Endometrium (tissue), 2 donors: ENCODE results near the gene ANKS1A.

Experiments
- FAIRE-seq: peaks from 2 replicates; lab custom pipeline; 2012; peaks lifted over from hg19 to GRCh38; lab: Jason Lieb, UNC
- donor health status: control.
- donor health status: control.

The ANKS1A gene

DNA sequence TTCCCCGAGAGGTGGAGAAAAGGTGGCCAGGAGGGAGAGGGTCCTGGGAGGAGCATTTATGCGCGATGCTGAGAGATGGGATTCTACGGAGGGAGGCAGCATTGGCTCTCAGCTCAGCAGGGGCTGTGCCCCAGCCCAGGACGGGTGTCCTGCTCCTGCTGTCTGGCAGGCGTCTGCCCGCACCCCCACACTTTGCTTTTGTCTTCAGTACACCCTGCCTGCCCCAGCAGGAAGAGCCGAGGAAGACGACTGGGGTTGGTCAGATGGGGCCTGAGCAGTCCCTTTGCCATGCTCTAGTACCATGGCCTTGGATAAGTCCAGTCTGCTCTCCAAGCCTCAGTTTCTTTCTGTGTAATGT is 183.6 kb downstream of the ANKS1A start:
- FAIRE-seq, result no peak

DNA sequence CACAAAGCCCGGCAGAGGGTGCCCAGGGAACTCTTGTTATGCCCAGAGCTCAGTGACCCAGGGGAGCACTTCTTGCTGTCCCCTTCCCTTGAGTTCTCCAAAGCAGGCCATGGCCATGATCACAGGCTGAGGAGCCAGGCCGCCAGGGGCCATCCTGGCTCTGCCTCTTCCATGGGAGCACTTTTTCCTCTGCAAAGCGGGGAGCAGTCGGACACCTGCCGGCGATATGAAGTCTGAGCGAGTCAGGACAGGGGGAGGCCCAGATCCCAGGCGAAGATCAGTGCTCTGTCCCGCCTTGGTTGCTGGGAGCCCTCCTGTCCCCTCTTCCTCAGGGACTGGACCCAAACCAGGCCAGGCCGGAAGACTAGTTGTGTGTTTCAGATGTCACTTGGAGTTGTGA is 184.2 kb downstream of the ANKS1A start:
- FAIRE-seq, result no peak

DNA sequence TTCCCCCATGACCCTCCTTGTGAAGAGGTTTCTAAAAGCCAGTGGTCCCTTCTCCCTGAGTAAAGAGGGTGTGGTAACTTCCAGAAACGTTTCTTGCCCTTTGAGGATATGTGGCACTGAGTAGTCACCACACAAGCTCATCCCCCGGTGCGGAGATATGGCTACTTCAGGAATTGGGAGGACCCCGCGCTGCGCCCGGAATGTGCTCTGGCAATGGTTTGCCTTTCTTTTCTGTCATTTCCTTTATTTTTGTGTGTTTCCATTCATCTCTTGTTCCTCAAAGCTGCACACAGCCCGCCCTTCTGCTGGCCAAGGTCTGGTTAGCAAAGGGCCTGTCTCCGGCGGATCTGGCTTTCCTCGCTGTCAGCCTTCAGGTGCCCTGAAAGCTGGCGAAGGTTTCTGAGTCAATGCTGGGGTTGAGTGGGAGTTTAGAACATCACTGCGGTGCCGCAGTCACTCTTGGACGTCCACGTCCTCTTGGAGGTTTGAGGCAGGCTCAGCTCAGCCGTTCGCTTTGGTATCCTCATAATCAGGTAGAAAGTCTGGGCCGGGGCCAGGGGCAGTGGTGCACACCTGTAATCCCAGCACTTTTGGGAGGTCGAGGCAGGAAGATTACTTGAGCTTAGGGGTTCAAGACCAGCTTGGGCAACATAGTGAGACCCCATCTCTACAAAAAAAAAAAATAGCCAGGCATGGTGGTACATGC is 184.9 kb downstream of the ANKS1A start:
- no peak for FAIRE-seq

DNA sequence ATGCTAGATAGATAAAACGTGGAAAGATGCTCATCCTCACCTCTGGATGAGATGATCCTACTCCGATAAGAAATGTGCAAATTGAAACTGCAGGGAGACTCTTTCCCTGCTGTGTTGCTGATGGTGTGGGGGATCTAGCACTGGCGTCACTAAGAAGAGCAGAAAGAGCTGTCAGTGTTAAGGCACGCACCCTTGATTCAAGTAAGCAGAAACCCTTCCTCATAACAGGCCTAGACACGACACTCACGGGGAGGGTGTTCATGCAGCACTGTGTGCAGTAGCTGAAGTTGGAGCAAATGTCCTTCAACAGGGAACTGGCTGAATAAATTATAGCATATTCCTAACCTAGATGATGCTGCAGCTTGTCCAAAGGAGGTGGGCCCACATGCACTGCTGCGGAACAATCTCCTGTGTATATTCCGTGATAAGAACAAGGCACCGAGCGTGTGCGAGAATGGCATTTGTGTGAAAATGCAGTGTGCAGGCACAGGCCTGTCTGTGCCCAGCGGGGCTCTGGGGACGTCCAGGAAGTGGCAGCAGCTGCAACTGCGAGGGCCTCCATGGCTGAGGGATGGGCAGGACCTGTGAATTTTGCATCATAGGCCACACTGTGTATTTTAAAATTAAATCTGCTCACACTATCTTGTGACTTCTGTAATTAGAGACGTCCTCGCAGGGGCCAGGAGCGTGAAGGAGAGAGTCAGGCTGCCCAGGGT is 188.1 kb downstream of the ANKS1A start:
- no peak for FAIRE-seq

DNA sequence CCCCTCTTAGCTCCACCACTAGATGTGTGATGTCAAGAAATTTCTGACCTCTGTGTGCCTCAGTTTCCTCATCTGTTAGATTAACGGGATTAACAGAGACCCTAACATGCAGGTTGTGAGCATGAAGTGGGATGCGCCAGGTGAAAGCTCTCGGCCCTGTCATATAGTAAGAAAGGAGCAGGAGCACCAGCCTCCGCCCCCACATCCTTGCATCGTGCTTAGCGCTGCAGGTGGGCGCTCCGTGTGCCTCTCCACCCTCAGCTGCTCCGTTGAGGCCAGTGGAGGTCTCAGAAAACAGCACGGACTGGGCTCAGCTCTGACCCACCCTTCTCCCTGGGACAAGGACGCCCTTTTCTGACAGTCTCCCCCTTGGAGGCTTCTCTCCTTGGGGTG is 188.7 kb downstream of the ANKS1A start:
- FAIRE-seq, result no peak

DNA sequence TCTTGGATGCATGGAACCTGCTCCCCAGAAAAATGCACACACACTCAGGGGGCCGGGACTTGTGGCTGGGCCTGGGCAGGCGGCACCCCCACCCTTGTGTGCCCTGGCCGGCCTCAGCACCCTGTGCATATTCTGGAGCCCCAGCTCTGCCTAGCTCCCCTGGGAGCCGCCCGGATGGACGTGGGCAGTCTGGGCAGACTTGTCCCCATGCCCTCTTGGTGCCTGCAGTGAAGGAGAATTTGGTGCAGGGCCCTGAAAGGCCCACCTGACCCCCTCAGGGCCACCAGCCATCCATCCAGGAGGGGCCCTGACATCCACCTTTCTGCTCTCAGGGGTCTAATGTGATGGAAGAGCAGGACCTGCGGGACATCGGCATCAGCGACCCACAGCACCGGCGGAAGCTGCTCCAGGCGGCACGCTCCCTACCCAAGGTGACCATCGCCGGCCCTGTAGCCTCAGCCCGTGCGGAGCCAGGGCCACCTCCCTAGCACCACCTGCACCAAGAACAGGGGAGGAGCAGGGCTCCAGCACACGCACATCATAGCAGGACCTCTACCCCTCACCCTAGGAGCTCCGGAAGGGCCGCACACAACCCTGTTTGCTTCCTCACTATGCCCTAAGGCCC is 189.3 kb downstream of the ANKS1A start:
- FAIRE-seq, result no peak

DNA sequence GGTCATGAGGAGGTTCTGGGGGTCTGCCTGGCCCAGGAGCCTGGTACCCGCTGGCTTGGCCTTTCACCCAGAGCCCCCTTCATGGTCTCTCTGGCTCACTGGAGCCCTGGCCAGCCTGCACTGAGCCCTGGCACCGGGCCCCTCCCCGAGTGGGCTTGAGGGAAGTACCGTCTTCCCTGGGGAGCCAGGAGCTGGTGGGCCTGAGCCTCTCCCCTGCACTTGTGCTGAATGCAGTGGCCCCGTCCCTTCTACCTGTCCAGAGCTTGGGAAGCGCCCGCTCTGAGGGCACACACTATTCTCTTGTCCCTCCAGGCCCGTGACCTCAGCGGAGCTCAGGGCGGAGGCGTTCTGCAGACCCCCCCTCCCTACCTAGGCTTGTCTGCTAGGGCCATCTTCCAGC is 189.8 kb downstream of the ANKS1A start:
- no peak for FAIRE-seq

DNA sequence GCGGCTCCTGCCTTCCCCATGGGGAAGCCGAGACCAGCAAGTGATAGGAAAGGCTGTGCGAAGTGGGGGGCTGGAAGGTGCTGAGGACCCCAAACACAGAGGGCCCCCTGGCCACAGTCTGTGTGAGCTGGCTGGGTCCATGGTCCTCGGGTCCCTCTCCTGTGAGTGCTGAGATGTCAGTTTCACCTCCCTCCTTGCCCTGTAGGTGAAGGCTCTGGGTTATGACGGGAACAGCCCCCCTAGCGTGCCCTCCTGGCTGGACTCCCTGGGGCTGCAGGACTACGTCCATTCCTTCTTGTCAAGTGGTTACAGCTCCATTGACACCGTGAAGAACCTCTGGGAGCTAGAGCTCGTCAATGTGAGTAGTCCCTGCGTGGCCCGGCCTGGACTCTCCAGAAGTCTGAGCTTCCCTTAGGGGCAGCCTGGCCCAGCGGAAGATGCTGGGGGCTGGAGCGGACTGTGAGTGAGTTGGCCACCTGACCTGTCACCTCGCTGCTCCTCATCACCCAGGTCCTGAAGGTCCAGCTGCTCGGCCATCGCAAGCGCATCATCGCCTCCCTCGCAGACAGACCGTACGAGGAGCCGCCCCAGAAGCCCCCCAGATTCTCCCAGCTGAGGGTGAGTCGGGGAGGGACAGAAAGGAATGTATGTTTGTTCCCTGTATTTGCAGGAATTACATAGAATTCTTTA is 190.4 kb downstream of the ANKS1A start:
- FAIRE-seq, result no peak

DNA sequence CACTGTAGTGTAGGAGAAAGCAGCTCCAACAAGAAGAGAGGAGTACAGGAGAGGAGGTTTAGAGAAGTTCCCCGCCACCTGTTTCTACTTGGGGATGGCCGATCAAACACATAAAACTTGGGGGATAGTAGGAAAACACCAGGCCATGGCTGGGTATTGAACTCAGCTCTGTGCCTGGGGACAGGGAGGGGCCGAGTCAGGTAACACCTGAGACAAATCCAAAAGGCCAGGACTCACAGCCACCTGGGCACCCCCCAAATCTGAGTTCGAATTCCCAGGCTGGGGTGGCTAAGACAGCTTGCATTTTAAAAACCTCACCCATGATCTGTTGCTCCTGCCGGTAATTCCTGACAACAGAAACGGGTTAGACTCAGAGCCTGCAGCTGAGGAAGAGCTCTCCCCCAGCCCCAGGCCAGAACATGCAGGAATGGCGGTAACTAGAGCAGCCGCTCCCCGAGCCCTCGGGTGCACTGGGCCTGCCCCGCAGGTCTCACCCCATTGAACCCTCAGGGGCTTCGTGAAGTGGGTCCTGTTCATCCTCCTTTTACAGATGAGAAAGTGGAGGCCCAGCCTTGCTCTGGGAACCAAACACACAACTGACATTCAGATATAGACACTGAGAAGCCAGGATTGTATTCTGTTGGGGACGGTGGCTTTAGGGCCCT is 191.1 kb downstream of the ANKS1A start:
- no peak for FAIRE-seq

DNA sequence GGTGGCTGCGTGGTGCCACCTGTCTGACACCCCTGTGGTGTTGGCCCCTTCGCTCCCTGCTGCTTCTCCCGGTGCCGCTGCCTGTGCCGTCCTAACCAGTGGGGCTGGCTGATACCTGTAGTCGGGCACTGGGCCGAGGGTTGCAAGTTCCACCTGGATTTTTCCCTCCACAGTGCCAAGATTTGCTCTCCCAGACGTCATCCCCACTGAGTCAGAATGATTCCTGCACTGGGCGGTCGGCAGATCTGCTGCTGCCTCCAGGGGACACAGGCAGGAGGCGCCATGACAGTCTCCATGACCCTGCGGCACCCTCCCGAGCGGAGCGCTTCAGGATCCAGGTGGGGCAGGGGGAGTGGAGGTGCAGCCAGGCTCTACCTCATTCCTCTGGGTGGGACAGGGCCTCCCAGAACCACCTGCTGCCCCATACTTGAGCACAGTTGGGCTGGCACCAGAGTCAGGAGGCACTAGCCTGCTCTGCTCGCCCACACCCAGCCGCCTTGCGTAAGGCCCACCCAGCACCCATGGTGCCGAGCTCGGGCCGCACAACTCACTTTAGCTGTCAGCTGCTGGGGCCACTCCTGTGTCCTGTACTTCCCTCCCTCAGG is 191.9 kb downstream of the ANKS1A start:
- FAIRE-seq, result no peak

DNA sequence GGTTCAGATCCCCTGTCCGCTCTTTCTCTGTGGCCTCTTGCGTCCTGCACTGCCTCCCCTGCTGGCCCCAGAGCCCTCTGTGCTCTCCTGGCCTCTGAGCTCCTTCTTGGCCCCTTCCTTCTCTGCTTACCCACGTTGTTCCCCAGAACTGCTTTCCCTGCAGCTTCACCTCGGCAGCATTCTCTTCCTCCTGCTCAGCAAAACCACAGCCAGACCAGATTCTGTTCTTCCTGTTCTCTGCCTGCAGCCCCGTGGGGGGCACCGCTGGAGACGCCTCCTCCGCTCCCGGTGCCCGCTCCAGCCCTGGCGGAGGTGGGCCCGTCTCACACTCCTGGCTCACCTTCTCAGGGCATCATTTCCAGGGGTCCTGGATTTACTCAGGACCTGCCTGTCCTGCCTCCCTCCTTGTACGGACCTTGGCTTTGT is 192.4 kb downstream of the ANKS1A start:
- no peak for FAIRE-seq

DNA sequence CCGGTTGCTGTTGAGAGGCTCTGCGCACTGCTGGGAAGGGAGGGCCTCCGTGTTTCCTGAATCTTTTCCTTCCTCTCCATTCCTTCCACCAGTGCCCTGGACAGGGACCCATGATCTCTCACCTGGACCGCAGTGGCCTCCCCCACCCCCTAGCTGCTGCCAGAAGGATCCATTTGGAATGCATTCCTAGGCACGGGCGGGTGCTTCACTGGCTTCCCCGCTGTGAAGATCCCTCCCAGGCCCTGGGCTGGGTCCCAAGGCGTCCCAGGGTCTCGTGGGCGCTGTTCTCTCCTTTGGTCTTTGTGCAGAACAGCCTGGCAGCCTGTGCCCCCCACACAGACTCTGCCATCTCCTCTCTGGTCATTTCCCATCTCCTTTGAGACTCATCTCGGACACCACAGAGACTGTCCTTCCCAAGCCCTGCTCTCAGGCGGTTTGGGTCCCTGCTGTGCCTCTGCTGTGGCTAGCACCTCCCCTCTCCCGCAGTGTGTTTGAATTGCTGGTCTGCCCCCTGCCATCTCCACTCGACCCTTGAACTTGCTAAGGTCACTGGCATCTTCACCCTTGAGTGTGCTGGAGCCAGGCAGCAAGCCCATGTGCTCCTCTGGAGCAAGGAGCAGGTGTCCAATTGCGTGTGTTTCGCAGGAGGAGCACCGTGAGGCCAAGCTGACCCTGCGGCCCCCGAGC is 193.1 kb downstream of the ANKS1A start:
- no peak for FAIRE-seq

DNA sequence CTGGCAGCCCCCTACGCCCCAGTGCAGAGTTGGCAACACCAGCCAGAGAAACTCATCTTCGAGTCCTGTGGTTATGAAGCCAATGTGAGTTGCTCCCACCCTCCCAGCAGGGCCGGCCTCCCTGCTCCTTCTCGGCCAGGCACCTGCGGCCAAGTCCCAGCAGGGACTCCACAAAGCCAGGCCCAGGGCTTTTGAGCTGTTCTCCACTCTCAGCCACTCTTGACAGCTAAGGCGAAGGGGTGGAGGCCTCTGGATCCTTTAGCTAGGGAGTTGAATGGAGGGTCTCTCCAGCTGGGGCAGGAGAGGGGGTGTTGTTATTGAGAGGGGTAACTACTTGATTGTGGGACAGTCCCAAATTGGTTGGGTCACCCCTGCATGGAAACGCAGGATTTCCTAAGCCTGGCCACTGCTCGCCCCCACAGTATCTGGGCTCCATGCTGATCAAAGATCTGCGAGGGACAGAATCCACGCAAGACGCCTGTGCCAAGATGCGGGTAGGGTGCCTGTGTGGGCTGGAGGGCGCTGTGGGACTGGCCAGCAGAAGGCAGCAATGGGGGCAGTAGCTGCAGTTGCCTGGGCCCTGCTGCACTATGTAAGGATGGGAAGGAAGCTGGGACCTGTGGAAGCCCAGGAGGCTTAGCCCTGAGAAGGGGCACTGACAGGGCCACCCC is 193.8 kb downstream of the ANKS1A start:
- FAIRE-seq, result no peak

DNA sequence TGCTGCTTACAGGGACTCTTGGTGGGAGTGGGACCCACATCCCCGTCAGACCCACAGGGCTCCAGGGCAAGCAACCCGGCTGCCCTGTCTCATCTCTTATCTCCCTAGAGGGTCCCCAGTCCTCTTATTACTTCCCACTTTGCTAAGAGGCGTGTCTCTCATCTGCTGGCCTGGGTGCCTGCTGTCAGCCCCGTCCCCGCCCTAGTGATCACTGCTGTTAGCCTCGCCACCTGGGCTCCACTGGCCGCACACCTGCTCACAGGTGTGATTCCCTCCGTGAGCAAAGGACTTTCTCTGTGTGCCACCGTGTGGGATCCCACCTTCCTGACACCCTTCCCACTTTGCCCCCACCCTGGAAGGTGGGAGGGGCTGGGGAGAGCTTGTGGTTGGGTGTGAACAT is 194.5 kb downstream of the ANKS1A start:
- FAIRE-seq, result no peak

DNA sequence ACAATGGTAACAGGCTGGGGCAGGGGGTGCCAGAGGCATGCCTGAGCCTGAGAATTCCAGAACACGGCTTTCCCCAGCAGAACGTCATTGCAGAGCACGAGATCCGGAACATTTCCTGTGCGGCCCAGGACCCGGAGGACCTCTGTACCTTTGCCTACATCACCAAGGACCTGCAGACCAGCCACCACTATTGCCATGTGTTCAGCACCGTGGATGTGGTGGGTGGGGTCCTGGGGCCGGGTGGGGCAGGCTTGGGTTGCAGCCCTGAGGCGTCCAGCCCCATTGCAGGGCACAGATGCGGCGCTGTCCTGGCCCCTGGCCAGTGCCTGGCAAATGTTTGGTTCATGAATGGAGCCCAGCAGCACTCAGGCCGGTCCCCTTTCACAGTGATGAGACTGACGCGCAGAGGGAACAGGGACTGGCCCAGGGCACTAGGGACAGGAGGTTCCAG is 195.0 kb downstream of the ANKS1A start:
- no peak for FAIRE-seq

DNA sequence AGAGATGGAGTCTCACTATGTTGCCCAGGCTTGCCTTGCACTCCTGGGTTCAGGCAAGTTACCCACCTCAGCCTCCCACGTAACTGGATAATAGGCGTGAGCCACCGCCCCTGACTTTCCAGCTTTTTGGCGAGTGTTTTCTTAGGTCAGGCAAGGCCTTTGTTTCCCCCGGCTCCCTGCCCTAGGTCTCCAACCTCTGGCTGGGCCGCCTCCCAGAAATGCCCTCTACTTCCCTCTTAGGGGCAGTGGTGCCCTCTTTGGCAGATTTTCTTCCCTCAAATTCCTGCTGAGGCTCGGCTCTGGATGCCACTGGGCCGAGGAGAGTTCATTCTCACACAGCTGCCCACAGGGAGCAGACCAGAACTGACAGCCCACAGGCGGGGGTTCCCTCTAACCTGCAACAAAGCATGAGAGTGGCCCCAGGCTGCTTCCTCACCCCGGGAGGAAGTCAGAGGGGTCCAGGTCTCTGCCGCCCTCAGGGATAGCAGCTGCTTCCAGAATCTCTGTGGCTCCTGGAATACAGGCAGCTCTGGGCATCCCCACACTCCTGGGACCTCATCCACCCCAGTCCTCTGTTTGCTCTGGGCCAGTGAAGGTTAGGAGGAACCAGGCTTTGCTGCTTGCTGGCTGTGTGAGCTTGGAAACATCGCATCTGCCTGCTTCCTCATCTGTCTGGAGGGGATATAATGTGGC is 195.6 kb downstream of the ANKS1A start:
- no peak for FAIRE-seq

DNA sequence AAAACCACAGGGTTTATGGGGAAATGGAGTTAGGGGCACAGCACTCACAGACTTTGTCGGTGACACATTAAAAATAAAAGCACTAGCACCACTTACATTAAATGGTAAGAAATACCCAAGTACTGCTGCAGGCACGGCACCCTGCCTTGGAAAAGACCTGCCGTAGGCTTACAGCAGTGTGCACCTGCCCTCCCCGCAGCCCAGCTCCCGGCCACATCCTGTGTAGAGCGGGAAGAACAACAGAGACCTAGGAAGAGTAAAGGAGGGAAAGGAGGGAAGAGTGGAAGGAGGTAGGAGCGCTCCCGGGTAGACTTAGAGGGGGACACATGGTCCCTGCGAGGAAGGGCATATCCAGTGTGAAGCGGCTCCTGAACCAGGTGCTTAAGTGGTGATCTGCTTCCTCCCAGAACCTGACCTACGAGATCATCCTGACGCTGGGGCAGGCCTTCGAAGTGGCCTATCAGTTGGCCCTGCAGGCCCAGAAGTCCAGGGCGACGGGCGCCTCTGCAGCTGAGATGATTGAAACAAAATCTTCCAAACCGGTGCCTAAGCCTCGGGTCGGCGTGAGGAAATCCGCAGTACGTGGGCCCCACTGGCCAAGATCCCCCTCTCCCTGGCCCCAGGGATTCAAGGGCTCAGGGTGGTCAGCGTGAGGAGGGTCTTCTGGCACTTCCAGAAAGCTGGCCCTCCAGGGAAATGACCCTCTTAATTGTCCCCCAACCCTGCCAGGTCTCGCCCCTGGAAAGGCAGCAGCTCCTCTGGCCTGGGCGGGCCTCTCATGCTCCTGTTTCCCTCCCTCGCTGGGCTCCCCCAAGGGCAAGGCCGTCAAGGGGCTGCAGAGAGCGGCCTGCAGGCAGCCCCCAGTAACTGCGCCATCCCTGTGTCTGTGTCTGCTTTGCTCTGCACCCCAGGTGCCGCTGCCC is 196.6 kb downstream of the ANKS1A start:
- FAIRE-seq, result no peak

DNA sequence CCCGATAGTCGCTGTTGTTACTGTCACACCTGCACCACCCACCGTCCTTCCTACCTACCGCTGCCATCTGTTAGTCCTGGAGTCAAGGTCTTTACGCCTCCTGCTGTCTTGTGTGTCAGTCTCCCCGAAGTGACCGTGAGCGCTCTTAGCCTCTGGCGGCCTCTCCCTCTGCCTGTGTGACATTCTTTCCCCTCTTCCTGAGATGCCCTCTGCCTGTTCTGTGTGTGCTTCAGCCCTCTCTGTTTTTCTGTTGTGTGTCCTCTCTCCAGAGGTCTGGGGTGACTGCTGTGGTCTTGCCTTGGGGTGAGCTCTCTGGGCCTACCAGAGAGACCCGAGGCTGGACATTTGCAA is 197.2 kb downstream of the ANKS1A start:
- FAIRE-seq, result no peak
